Neural cell (in vitro differentiated cells): ENCODE measurements around the gene SUPT20HL1. TPM values are rescaled to one million over a fixed set of nuclear protein-coding genes. Genes with fewer than 3 reads are reported as not detected.

ENCODE experiments used
- H2AFZ ChIP-seq: fragments of 200-600, 300-800 bp; sonication (generic), shearing (Covaris generic); 2 replicates; pipeline ENCODE4 v1.6.0; 2014; ENCODE audit warnings: low read depth, mild to moderate bottlenecking, antibody characterized with exemption, low read length, moderate library complexity
- H3F3A ChIP-seq: fragments of 200-600 bp; shearing (Covaris generic); 2 replicates; pipeline ENCODE4 v1.6.1; 2016; ENCODE audit warnings: mild to moderate bottlenecking, moderate library complexity, mixed read lengths, antibody characterized with exemption, low read length; ENCODE audit not compliant: insufficient read depth, poor library complexity, severe bottlenecking
- H3K27ac ChIP-seq: fragments of 200-600, 300-800 bp; sonication (generic), shearing (Covaris generic); 2 replicates; pipeline ENCODE4 v1.5.1; 2014; ENCODE audit warnings: mild to moderate bottlenecking, low read length, moderate library complexity
- H3K27me3 ChIP-seq: fragments of 300-800, 200-600 bp; sonication (generic), shearing (Covaris generic); 2 replicates; pipeline ENCODE4 v1.6.0; 2014; ENCODE audit warnings: mild to moderate bottlenecking, low read depth, low read length, moderate library complexity; ENCODE audit not compliant: insufficient read depth
- H3K36me3 ChIP-seq: fragments of 300-800, 200-600 bp; sonication (generic), shearing (Covaris generic); 2 replicates; pipeline ENCODE4 v1.5.1; 2014; ENCODE audit warnings: mild to moderate bottlenecking, antibody characterized with exemption, low read length, moderate library complexity; ENCODE audit not compliant: insufficient read depth
- H3K4me2 ChIP-seq: fragments of 300-800, 200-600 bp; sonication (generic), shearing (Covaris generic); 2 replicates; pipeline ENCODE4 v1.6.0; 2014; ENCODE audit warnings: mild to moderate bottlenecking, low read length
- H3K4me3 ChIP-seq: fragments of 300-800, 200-600 bp; sonication (generic), shearing (Covaris generic); 2 replicates; pipeline ENCODE4 v1.5.1; 2014; ENCODE audit warnings: mild to moderate bottlenecking, low read length, moderate library complexity
- H3K79me2 ChIP-seq: fragments of 200-600 bp; shearing (Covaris generic); replicated peaks from 2 replicates; pipeline ENCODE4 v1.6.0; 2014; ENCODE audit warnings: mild to moderate bottlenecking, low read length, moderate library complexity; ENCODE audit not compliant: insufficient read depth
- H3K9ac ChIP-seq: fragments of 300-800, 200-600 bp; sonication (generic), shearing (Covaris generic); 2 replicates; pipeline ENCODE4 v1.6.1; 2016; ENCODE audit warnings: mild to moderate bottlenecking, low read length, mixed read lengths
- H3K9me2 ChIP-seq: fragments of 200-600 bp; shearing (Covaris generic); 2 replicates; pipeline ENCODE4 v1.6.1; 2016; ENCODE audit warnings: mild to moderate bottlenecking, low read length, mixed read lengths; ENCODE audit not compliant: insufficient read depth
- H3K9me3 ChIP-seq: fragments of 200-600, 300-800 bp; sonication (generic), shearing (Covaris generic); 2 replicates; pipeline ENCODE4 v1.6.1; 2016; ENCODE audit warnings: mild to moderate bottlenecking, mixed run types, low read length, moderate library complexity, mixed read lengths
- H4K20me1 ChIP-seq: fragments of 200-600 bp; shearing (Covaris generic); 2 replicates; pipeline ENCODE4 v1.6.1; 2016; ENCODE audit warnings: mild to moderate bottlenecking, mixed run types; ENCODE audit not compliant: insufficient read depth
- CTCF ChIP-seq: fragments of 450-650 bp; IDR thresholded peaks from 2 replicates; pipeline ENCODE4 v1.5.1; 2014; ENCODE audit warnings: antibody characterized with exemption, mild to moderate bottlenecking, moderate library complexity; ENCODE audit not compliant: poor library complexity, severe bottlenecking
- EP300 ChIP-seq: fragments of 450-650 bp; conservative IDR thresholded peaks from 2 replicates; pipeline ENCODE4 v1.6.1; 2014; ENCODE audit warnings: antibody characterized with exemption, mild to moderate bottlenecking, moderate library complexity; ENCODE audit not compliant: poor library complexity, severe bottlenecking
- EZH2 ChIP-seq: fragments of 200-600, 300-800 bp; shearing (Covaris generic), sonication (generic); IDR thresholded peaks from 2 replicates; pipeline ENCODE4 v1.6.1; 2014; ENCODE audit warnings: antibody characterized with exemption, low read length, borderline replicate concordance, mild to moderate bottlenecking; ENCODE audit not compliant: insufficient read depth, poor library complexity, severe bottlenecking
- MXI1 ChIP-seq: fragments of 450-650 bp; conservative IDR thresholded peaks from 2 replicates; pipeline ENCODE4 v1.6.1; 2014; ENCODE audit warnings: antibody characterized with exemption, mild to moderate bottlenecking; ENCODE audit not compliant: poor library complexity, severe bottlenecking
- POLR2AphosphoS5 ChIP-seq: IDR thresholded peaks from 2 replicates; pipeline ENCODE4 v1.6.1; 2012
- RAD21 ChIP-seq: fragments of 450-650 bp; conservative IDR thresholded peaks from 2 replicates; pipeline ENCODE4 v1.6.1; 2014; ENCODE audit warnings: antibody characterized with exemption, mild to moderate bottlenecking, moderate library complexity
- REST ChIP-seq: IDR thresholded peaks from 2 replicates; pipeline ENCODE4 v1.6.1; 2012; ENCODE audit warnings: borderline replicate concordance
- SMC3 ChIP-seq: fragments of 450-650 bp; conservative IDR thresholded peaks from 2 replicates; pipeline ENCODE4 v1.6.1; 2014; ENCODE audit warnings: antibody characterized with exemption, mild to moderate bottlenecking, moderate library complexity; ENCODE audit not compliant: poor library complexity
- TAF1 ChIP-seq: IDR thresholded peaks from 2 replicates; pipeline ENCODE4 v1.6.1; 2012; ENCODE audit warnings: low read depth
- polyA plus RNA-seq: library from polyadenylated mRNA; depleted of rRNA; stranded (reverse); fragments of >200 nt; gene quantifications from 2 replicates; pipeline ENCODE4 v1.2.3, GENCODE V29; 2014

SUPT20HL1 gene
- polyA plus RNA-seq, 1 donor from 2014 or later, result not detected

GRCh38 chrX:24314019-24314635 is 46.3 kb upstream of the SUPT20HL1 start, which contains the start of gene SUPT20HL2:
Gene SUPT20HL2 (minus strand): TSS chrX:24314069. CDS start chrX:24313315, 754 bp downstream.
- H3F3A ChIP-seq, result no peaks in the 10 kb centered on the region
- no peaks in the 10 kb centered on the region for H3K9me2 ChIP-seq
- H3K79me2 ChIP-seq, result no peaks in the 10 kb centered on the region
- no peaks in the 10 kb centered on the region for H3K27me3 ChIP-seq
- no peak within 1 kb of the TSS for H3K27ac ChIP-seq
- H2AFZ ChIP-seq, result no peak within 1 kb of the TSS
- H3K9me3 ChIP-seq, result no peaks in the 10 kb centered on the region
- TF ChIP-seq RAD21 (no peak), SMC3 (no peak), POLR2AphosphoS5 (no peak), EZH2 (no peak), TAF1 (no peak), EP300 (no peak), REST (no peak), MXI1 (no peak), CTCF (no peak)
- no peak within 1 kb of the TSS for H3K4me3 ChIP-seq
- no peaks in the 10 kb centered on the region for H3K36me3 ChIP-seq
- no peaks in the 10 kb centered on the region for H4K20me1 ChIP-seq
- no peak within 1 kb of the TSS for H3K9ac ChIP-seq
- H3K4me2 ChIP-seq, result no peak within 1 kb of the TSS

- H3K79me2 ChIP-seq, result no peaks in the 10 kb centered on the region
- H4K20me1 ChIP-seq, result no peaks in the 10 kb centered on the region
- H3F3A ChIP-seq, result no peaks in the 10 kb centered on the region
- H3K9ac ChIP-seq, result no peak overlapping the region
- no peak overlapping the region for H2AFZ ChIP-seq
- no peaks in the 10 kb centered on the region for H3K36me3 ChIP-seq
- H3K9me2 ChIP-seq, result no peaks in the 10 kb centered on the region
- H3K27me3 ChIP-seq, result no peaks in the 10 kb centered on the region
- H3K4me2 ChIP-seq, result no peak overlapping the region
- no peaks in the 10 kb centered on the region for H3K9me3 ChIP-seq
- H3K27ac ChIP-seq, result no peak overlapping the region
- no peak overlapping the region for H3K4me3 ChIP-seq
- TF ChIP-seq REST (no peak), EP300 (no peak), SMC3 (no peak), POLR2AphosphoS5 (no peak), TAF1 (no peak), MXI1 (no peak), RAD21 (no peak), CTCF (no peak), EZH2 (no peak)
Measured at GRCh38 chrX:24316111-24316510, 44.3 kb upstream of the SUPT20HL1 start.
